Karpas-422 (cell line): ENCODE data around the gene AOX1. TPM values are rescaled to one million over a fixed set of nuclear protein-coding genes. Genes with fewer than 3 reads are reported as not detected.

ENCODE experiments used
- DNase-seq: peaks from one replicate; pipeline ENCODE4 v3.0.0-alpha.2; 2015
- H2AFZ ChIP-seq: fragments of 200-600 bp; sonication (generic); 2 replicates; pipeline ENCODE4 v1.6.1; 2014; ENCODE audit warnings: antibody characterized with exemption, low read length, mixed read lengths
- H3K27ac ChIP-seq: fragments of 200-600 bp; sonication (generic); 2 replicates; pipeline ENCODE4 v1.5.1; 2014; ENCODE audit warnings: mild to moderate bottlenecking, low read length, moderate library complexity
- H3K27me3 ChIP-seq: fragments of 200-600 bp; sonication (generic); 2 replicates; pipeline ENCODE4 v1.6.1; 2014; ENCODE audit warnings: low read length, mixed read lengths
- H3K36me3 ChIP-seq: fragments of 200-600 bp; sonication (generic); 2 replicates; pipeline ENCODE4 v1.6.1; 2014; ENCODE audit warnings: low read length, mixed read lengths; ENCODE audit not compliant: insufficient read depth
- H3K4me1 ChIP-seq: fragments of 200-600 bp; sonication (generic); 2 replicates; pipeline ENCODE4 v1.6.1; 2014; ENCODE audit warnings: mild to moderate bottlenecking, low read length, mixed read lengths
- H3K4me2 ChIP-seq: fragments of 200-600 bp; sonication (generic); 2 replicates; pipeline ENCODE4 v1.6.1; 2014; ENCODE audit warnings: low read length, low read depth, mild to moderate bottlenecking; ENCODE audit not compliant: poor library complexity, severe bottlenecking
- H3K4me3 ChIP-seq: fragments of 200-600 bp; sonication (generic); 2 replicates; pipeline ENCODE4 v1.5.1; 2014; ENCODE audit warnings: mild to moderate bottlenecking, antibody characterized with exemption, low read length, mixed read lengths
- H3K79me2 ChIP-seq: fragments of 200-600 bp; sonication (generic); 2 replicates; pipeline ENCODE4 v1.6.1; 2014; ENCODE audit warnings: mild to moderate bottlenecking, low read length, mixed read lengths
- H3K9ac ChIP-seq: fragments of 200-600 bp; sonication (generic); 2 replicates; pipeline ENCODE4 v1.6.0; 2014; ENCODE audit warnings: low read length
- H3K9me2 ChIP-seq: fragments of 200-600 bp; sonication (generic), shearing (Covaris generic); replicated peaks from 2 replicates; pipeline ENCODE4 v1.6.0; 2014; ENCODE audit warnings: mild to moderate bottlenecking, low read length, moderate library complexity; ENCODE audit not compliant: insufficient read depth
- H3K9me3 ChIP-seq: fragments of 300-700, 200-600 bp; sonication (generic); 2 replicates; pipeline ENCODE4 v1.6.1; 2014; ENCODE audit warnings: low read length, mixed read lengths
- H4K20me1 ChIP-seq: fragments of 200-600 bp; sonication (generic); 2 replicates; pipeline ENCODE4 v1.6.1; 2014; ENCODE audit warnings: mild to moderate bottlenecking, antibody characterized with exemption, low read length, low read depth; ENCODE audit not compliant: insufficient read depth
- total RNA-seq: library from RNA; depleted of rRNA; stranded (reverse); fragments of >200 nt; shearing (Covaris generic); gene quantifications from 2 replicates; pipeline ENCODE4 v1.2.3, GENCODE V29; 2014; ENCODE audit warnings: low replicate concordance

The AOX1 gene
- total RNA-seq, 1 experiment from 2014 or later, result 0.37 TPM

DNA sequence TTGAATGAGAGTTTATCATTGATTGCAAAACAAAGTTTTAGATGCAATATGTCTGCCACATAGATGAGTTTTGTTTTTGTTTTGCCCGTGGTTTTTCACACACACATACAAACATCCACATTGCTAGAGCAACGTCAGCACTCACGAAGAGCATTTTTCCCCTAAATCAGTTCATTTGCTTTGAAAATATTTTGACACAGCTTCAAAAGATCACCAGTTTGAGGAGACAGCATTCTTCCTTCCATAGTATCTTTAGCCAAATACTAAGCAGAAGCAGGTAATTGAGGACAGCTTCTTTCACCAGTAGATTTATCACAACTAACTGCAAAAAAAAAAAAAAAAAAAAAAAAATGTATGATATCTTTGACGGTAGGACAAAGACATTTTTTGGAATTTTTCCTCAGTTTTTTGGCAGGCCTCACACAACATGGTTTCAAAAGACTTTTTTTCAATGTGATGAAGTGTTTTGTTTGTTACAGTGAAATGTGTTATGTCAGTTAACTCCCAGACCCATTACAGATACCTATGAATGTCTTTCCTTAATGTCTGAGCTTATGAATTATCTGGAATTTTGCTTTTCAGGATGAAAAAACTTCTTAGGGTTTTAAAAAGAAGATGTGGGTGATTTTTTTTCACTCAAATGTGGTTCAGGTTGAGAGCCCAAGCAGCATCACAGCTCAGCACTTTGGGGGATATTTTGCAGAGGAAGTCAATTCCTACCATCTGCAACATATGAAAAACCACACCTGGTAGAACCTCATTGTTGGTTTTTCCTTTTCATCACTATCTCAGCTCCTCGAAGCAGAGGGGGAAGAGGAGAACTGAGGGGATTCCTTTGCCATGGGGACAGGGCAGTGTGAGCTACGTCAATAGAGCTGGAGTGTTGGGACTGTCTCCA lies 31.6 kb downstream of the AOX1 start:
- Histone ChIP-seq H3K27me3 (no peaks in the 10 kb centered on the region), H3K4me3 (no peak overlapping the region), H3K79me2 (no peaks in the 10 kb centered on the region), H3K4me1 (no peaks in the 10 kb centered on the region), H4K20me1 (no peaks in the 10 kb centered on the region), H3K9ac (no peak overlapping the region), H3K9me3 (no peaks in the 10 kb centered on the region), H2AFZ (no peak overlapping the region), H3K27ac (no peak overlapping the region), H3K4me2 (no peak overlapping the region), H3K9me2 (no peaks in the 10 kb centered on the region), H3K36me3 (no peaks in the 10 kb centered on the region)
- no peak for DNase-seq

DNA sequence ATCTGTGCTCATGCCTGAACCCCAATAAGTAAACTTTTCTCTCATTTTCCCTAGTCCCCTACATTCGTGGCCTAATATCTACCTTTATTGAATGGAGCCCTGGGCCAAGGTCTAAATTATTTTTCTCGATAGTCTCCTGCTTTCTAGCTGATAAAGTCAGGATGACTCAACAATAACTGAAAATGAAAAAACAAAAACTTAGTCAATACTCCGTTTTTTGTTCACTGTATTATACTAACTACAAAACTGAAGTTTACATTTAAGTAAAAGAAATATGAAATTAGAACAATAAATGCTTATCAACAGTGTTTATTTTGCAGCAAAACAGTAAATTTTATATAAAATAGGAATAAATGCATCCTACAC lies 32.2 kb downstream of the AOX1 start:
- no peaks in the 10 kb centered on the region for H3K27me3 ChIP-seq
- no peaks in the 10 kb centered on the region for H3K79me2 ChIP-seq
- no peak overlapping the region for H3K4me2 ChIP-seq
- no peaks in the 10 kb centered on the region for H3K36me3 ChIP-seq
- H3K9ac ChIP-seq, result no peak overlapping the region
- no peaks in the 10 kb centered on the region for H4K20me1 ChIP-seq
- no peaks in the 10 kb centered on the region for H3K4me1 ChIP-seq
- H3K27ac ChIP-seq, result no peak overlapping the region
- no peaks in the 10 kb centered on the region for H3K9me3 ChIP-seq
- no peak overlapping the region for H2AFZ ChIP-seq
- no peak overlapping the region for H3K4me3 ChIP-seq
- H3K9me2 ChIP-seq, result no peaks in the 10 kb centered on the region
- no peak for DNase-seq

DNA sequence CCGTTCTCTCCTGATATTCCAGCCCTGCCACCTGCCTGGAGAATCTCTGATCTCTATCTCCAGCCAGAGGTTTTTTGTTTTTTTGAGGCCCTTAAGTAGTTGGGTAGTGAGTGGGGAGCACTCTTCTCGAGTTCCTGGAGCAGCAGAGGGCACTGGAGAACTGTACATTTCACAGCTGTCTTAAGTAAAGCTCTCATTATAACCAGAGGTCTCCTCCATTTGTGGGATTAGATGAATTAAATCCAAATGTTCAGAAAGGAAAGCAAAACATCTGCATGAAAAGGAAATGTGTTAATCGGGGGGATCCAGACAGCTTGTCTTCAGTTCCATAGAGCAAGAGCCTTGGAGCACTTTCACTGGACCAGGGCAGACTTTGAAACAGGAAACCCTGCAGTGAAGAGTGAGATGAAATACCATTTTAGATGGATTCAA lies 32.8 kb downstream of the AOX1 start:
- H3K27me3 ChIP-seq, result no peaks in the 10 kb centered on the region
- no peaks in the 10 kb centered on the region for H3K9me2 ChIP-seq
- no peak overlapping the region for H3K9ac ChIP-seq
- H2AFZ ChIP-seq, result no peak overlapping the region
- DNase-seq, result no peak
- H3K36me3 ChIP-seq, result no peaks in the 10 kb centered on the region
- no peak overlapping the region for H3K27ac ChIP-seq
- H4K20me1 ChIP-seq, result no peaks in the 10 kb centered on the region
- no peaks in the 10 kb centered on the region for H3K9me3 ChIP-seq
- H3K79me2 ChIP-seq, result no peaks in the 10 kb centered on the region
- H3K4me2 ChIP-seq, result no peak overlapping the region
- H3K4me3 ChIP-seq, result no peak overlapping the region
- no peaks in the 10 kb centered on the region for H3K4me1 ChIP-seq

DNA sequence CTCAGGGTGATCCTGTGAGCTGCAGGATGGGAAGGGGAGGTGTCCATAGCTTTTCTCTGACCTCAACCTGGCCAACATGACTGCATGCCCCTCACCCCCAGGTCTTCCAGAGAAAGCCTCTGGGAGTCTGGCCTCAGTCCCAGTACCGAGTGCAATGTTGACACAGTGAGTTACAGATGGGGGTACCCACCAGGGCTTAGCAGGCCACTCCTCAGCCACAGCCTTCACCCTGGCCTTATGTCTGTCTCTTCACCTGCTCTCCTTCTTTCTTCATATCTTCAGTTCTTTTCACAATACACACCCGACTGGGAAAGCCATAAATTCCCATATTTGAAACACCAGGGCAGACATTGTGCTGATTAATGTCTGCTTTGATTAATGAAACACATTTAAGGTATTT lies 33.5 kb downstream of the AOX1 start:
- no peak for DNase-seq
- H3K27me3 ChIP-seq, result no peaks in the 10 kb centered on the region
- no peaks in the 10 kb centered on the region for H3K79me2 ChIP-seq
- H3K9ac ChIP-seq, result no peak overlapping the region
- H4K20me1 ChIP-seq, result no peaks in the 10 kb centered on the region
- no peak overlapping the region for H3K27ac ChIP-seq
- no peaks in the 10 kb centered on the region for H3K36me3 ChIP-seq
- no peaks in the 10 kb centered on the region for H3K4me1 ChIP-seq
- H3K4me3 ChIP-seq, result no peak overlapping the region
- no peaks in the 10 kb centered on the region for H3K9me2 ChIP-seq
- no peak overlapping the region for H3K4me2 ChIP-seq
- H3K9me3 ChIP-seq, result no peaks in the 10 kb centered on the region
- no peak overlapping the region for H2AFZ ChIP-seq

DNA sequence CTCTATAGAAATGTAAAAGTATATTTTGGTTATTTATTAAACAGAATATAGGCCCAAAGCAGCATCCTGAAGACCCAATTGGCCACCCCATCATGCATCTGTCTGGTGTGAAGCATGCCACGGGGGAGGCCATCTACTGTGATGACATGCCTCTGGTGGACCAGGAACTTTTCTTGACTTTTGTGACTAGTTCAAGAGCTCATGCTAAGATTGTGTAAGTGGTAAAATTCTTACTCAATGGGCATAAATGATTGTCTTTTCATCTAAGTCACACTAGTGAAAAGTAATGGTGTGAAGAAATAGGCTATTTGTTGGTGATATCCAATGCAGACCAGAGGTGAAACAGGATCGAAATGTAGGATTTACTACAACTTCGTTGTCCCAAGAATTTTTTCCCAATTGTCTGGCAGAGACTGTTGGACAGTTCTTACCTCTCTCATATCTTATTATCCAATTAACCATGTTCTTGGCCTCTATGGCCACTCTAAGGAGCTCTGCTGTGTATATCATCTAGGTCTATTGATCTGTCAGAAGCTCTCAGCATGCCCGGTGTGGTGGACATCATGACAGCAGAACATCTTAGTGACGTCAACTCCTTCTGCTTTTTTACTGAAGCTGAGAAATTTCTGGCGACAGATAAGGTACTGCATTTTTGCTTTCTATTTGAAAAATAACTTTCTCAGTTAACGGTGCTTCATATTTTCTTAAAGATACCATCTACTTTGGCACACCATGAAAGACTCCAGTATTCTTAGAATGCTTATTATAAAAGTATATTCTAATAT lies 35.0 kb downstream of the AOX1 start:
- no peaks in the 10 kb centered on the region for H3K9me3 ChIP-seq
- H3K27ac ChIP-seq, result no peak overlapping the region
- DNase-seq, result no peak
- H2AFZ ChIP-seq, result no peak overlapping the region
- H4K20me1 ChIP-seq, result no peaks in the 10 kb centered on the region
- H3K79me2 ChIP-seq, result no peaks in the 10 kb centered on the region
- H3K4me3 ChIP-seq, result no peak overlapping the region
- no peak overlapping the region for H3K4me2 ChIP-seq
- no peaks in the 10 kb centered on the region for H3K36me3 ChIP-seq
- H3K9ac ChIP-seq, result no peak overlapping the region
- H3K9me2 ChIP-seq, result no peaks in the 10 kb centered on the region
- no peaks in the 10 kb centered on the region for H3K4me1 ChIP-seq
- no peaks in the 10 kb centered on the region for H3K27me3 ChIP-seq

DNA sequence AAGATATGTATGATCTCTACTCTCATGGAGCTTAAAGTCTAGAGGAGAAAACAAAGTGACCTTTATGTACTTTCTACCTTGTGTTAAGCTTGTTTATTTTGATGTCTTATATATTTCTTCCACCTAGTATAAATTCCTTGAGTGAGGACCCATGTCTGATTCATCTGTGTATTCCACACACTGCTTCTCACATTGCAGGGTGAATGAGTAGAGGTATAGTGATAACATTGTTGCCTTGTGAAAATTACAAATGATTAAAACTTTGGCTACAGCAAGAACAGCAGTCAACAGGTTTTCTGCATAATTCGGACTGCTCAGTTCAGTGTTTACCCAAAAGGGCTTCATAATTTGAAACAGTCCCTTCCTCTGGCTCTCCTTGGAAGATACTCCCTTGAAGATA lies 36.3 kb downstream of the AOX1 start:
- no peaks in the 10 kb centered on the region for H3K36me3 ChIP-seq
- no peak overlapping the region for H3K9ac ChIP-seq
- H4K20me1 ChIP-seq, result no peaks in the 10 kb centered on the region
- no peak overlapping the region for H3K4me3 ChIP-seq
- H3K9me3 ChIP-seq, result no peaks in the 10 kb centered on the region
- no peaks in the 10 kb centered on the region for H3K9me2 ChIP-seq
- no peaks in the 10 kb centered on the region for H3K27me3 ChIP-seq
- no peak overlapping the region for H3K27ac ChIP-seq
- no peaks in the 10 kb centered on the region for H3K79me2 ChIP-seq
- H3K4me2 ChIP-seq, result no peak overlapping the region
- H3K4me1 ChIP-seq, result no peaks in the 10 kb centered on the region
- no peak for DNase-seq
- H2AFZ ChIP-seq, result no peak overlapping the region

DNA sequence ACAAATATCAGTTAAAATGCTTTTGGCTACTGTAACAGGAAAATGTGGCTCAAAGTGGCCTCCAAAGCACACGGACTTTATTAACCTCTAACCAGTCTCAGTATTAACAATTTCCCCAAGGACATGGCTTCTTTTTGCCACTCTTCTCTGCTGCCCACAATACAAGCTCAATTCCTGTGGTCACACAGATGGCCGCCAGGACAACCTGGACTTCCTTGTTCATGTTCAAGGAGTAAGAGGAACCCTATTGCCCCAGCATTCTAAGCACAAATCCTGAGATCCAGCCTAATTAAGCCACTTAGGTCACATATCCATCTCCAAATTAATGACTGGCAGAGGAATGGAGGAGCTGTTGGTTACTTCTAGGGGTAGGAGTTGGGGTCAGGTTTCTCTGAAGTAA lies 38.2 kb downstream of the AOX1 start:
- H3K79me2 ChIP-seq, result no peaks in the 10 kb centered on the region
- H3K4me2 ChIP-seq, result no peak overlapping the region
- H3K4me1 ChIP-seq, result no peaks in the 10 kb centered on the region
- no peaks in the 10 kb centered on the region for H3K9me2 ChIP-seq
- H3K9ac ChIP-seq, result no peak overlapping the region
- no peaks in the 10 kb centered on the region for H3K36me3 ChIP-seq
- H3K9me3 ChIP-seq, result no peaks in the 10 kb centered on the region
- no peak overlapping the region for H3K4me3 ChIP-seq
- no peaks in the 10 kb centered on the region for H4K20me1 ChIP-seq
- no peak for DNase-seq
- no peak overlapping the region for H3K27ac ChIP-seq
- no peaks in the 10 kb centered on the region for H3K27me3 ChIP-seq
- H2AFZ ChIP-seq, result no peak overlapping the region

DNA sequence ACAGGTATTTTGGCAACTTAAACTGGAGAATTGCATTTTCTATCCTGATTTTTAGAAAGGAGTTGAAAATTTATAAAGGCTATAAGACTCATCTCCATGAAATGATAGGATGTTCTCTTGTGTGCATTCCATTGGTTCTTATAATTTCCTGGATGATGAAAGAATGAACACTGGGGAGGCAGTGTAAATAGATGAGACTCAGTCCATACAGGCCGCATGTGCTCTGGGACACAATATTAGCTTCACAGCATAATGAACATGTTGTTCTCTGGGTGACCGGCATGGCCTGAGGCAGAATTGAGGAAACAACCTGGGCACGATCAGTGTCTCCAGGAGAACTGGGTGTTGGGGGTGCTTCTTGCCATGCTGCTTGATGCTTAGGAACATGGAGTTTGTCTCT lies 38.8 kb downstream of the AOX1 start:
- Histone ChIP-seq H3K9me3 (no peaks in the 10 kb centered on the region), H2AFZ (no peak overlapping the region), H3K27me3 (no peaks in the 10 kb centered on the region), H3K9ac (no peak overlapping the region), H3K4me3 (no peak overlapping the region), H4K20me1 (no peaks in the 10 kb centered on the region), H3K4me1 (no peaks in the 10 kb centered on the region), H3K79me2 (no peaks in the 10 kb centered on the region), H3K4me2 (no peak overlapping the region), H3K36me3 (no peaks in the 10 kb centered on the region), H3K9me2 (no peaks in the 10 kb centered on the region), H3K27ac (no peak overlapping the region)
- no peak for DNase-seq
